ENCODE results near the gene TRAT1.

Gene TRAT1

GRCh38 chr3:108845709-108846293, 23.2 kb downstream of the TRAT1 start:
- DNase-seq (ENCODE audit: low read depth) = no peak
- no peak overlapping the region for H3K4me3 ChIP-seq (ENCODE audit: control insufficient read depth, low read depth, low read length)
- no peak for TF ChIP-seq CTCF (conservative IDR thresholded peaks at IDR 0.05; ENCODE audit: control insufficient read depth, insufficient read depth, low read depth, low read length)

- no peak for DNase-seq (ENCODE audit: low read depth)
- no peak for TF ChIP-seq CTCF (conservative IDR thresholded peaks at IDR 0.05; ENCODE audit: control insufficient read depth, insufficient read depth, low read depth, low read length)
- H3K4me3 ChIP-seq (ENCODE audit: control insufficient read depth, low read depth, low read length) = no peak overlapping the region
These were observed 24.6 kb downstream of the TRAT1 start for GRCh38 chr3:108847187-108847586.

- no peak for DNase-seq (ENCODE audit: low read depth)
These were observed 26.5 kb downstream of the TRAT1 start for GRCh38 chr3:108849075-108849474.

GRCh38 chr3:108861401-108861800, 38.8 kb downstream of the TRAT1 start:
- H3K4me3 ChIP-seq (ENCODE audit: control insufficient read depth, low read depth, low read length) = no peak overlapping the region
- no peak for DNase-seq (ENCODE audit: low read depth)
- no peak for TF ChIP-seq CTCF (conservative IDR thresholded peaks at IDR 0.05; ENCODE audit: control insufficient read depth, insufficient read depth, low read depth, low read length)

More at GRCh38 chr3:108849075-108849474, 26.5 kb downstream of the TRAT1 start:
- no peak overlapping the region for H3K4me3 ChIP-seq (ENCODE audit: control insufficient read depth, low read depth, low read length)
- TF ChIP-seq CTCF (conservative IDR thresholded peaks at IDR 0.05; ENCODE audit: control insufficient read depth, insufficient read depth, low read depth, low read length) = no peak

- no peak for TF ChIP-seq CTCF (conservative IDR thresholded peaks at IDR 0.05; ENCODE audit: control insufficient read depth, insufficient read depth, low read depth, low read length)
- peak; percentile 80 for DNase-seq (ENCODE audit: low read depth)
- no peak overlapping the region for H3K4me3 ChIP-seq (ENCODE audit: control insufficient read depth, low read depth, low read length)
These were observed 40.5 kb downstream of the TRAT1 start for GRCh38 chr3:108862865-108863798.

- DNase-seq (ENCODE audit: low read depth) = no peak
- no peak for TF ChIP-seq CTCF (conservative IDR thresholded peaks at IDR 0.05; ENCODE audit: control insufficient read depth, insufficient read depth, low read depth, low read length)
- no peak overlapping the region for H3K4me3 ChIP-seq (ENCODE audit: control insufficient read depth, low read depth, low read length)
These were observed 41.2 kb downstream of the TRAT1 start for GRCh38 chr3:108863799-108864135.

All from fibroblast of mammary gland (primary cell).